CD4-positive, alpha-beta T cell treated with Interleukin-17A for 1 hour (primary cell): ENCODE results near the gene PLXNB2.

Source experiments
- DNase-seq: peaks from one replicate; pipeline ENCODE4 v3.0.0-alpha.2; 2020

Gene PLXNB2

GRCh38 chr22:50225200-50225969 is 82.1 kb downstream of the PLXNB2 start:
- DNase-seq: no peak
